Raji (cell line): ENCODE data around the gene SSH2.

Experiments
- POLR2A ChIP-seq: IDR thresholded peaks from 2 replicates; pipeline ENCODE4 v1.6.1; 2011; ENCODE audit warnings: low read depth, low read length, control low read depth; ENCODE audit not compliant: insufficient read depth

SSH2 gene

DNA sequence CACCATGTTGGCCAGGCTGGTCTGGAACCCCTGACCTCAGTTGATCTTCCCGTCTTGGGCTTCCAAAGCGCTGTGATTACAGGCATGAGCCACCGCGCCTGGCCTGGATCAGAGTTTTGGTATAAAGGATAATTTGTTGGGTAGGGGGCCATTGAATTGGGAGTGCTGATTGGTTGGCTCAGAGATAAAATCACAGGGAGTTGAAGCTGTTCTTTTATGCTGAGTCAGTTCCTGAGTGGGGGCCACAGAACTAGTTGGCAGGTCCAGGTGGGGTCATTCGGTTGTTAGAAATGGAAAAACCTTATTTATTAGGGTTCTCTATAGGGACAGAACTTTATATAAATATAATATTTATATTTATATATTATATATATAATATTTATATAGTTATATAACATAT is 147.1 kb downstream of the SSH2 start:
- TF ChIP-seq POLR2A: no peak

- TF ChIP-seq POLR2A: no peak
Observed at GRCh38 chr17:29778956-29779811, 150.8 kb downstream of the SSH2 start.

DNA sequence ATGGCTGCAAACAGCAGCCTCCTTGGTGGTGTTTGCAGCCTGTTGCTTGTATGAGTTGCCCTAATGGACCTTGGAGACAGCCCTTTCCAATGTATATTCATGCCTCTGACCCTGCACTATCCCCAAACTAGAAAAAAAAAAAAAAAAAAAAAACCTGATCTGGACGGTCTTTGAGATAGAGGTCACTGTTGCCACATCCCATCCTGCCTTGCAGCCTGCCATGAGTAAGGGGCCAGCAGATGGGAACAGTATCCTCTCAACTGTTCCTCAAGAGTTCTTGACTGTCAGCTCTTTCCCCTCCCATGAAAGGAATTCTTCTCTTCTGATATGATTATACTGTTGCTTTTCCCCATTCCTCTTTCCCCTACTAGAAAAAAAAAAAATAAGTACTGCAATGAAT is 152.4 kb downstream of the SSH2 start:
- TF ChIP-seq POLR2A: no peak

- no peak for TF ChIP-seq POLR2A
Observed at GRCh38 chr17:29776026-29776425, 154.0 kb downstream of the SSH2 start.

- no peak for TF ChIP-seq POLR2A
Observed at GRCh38 chr17:29772981-29773380, 157.0 kb downstream of the SSH2 start.

- no peak for TF ChIP-seq POLR2A
Observed at GRCh38 chr17:29771546-29771945, 158.5 kb downstream of the SSH2 start.

- no peak for TF ChIP-seq POLR2A
Observed at GRCh38 chr17:29769225-29769624, 160.8 kb downstream of the SSH2 start.

DNA sequence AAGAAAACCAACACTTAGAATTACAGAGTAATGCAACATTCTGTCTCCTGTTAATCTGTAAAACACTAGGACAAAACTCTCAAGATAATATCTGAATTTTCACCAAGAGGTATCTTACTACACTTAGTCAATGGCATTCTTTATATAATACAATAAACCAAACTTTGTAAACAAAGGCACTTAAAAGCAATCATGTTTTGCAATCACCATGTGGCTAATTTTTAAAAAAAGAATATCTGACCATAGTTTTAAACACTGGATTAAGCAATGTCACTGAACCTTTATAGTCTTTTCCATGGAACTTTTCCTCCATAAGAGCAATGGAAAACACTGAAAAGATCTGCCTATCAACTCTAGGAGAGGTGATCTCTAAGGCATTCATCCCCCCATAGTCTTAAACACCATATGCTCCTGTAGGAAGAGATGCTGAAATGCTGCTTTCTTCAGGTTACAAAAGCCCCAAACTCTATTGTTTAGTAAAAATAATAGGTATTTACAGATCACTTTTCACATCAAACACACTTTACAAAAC is 163.2 kb downstream of the SSH2 start:
- no peak for TF ChIP-seq POLR2A

DNA sequence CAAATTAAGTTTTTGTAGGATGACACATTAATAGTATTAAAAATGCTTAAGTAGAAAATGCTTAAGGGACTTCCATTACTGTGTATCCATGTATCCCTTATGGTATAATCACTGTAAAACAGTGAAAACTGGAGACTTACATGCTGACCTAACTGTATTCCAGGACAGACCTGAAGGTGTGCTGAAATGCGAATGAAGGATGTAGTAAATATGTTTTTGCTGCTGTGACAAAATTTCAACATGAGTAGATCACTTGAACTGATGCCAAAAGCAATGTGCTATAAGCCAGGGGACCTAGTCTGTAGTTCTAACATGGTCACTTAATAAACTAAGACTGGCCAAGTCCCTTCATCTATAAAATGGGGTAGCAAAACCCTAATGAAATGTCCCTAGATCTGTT is 165.3 kb downstream of the SSH2 start:
- no peak for TF ChIP-seq POLR2A

GRCh38 chr17:29764217-29764616 is 165.8 kb downstream of the SSH2 start:
- no peak for TF ChIP-seq POLR2A

- TF ChIP-seq POLR2A: no peak
Observed at GRCh38 chr17:29763273-29763672, 166.8 kb downstream of the SSH2 start.

GRCh38 chr17:29761040-29761761 is 168.8 kb downstream of the SSH2 start:
- peak; percentile 86 for TF ChIP-seq POLR2A

GRCh38 chr17:29760279-29761039 is 169.6 kb downstream of the SSH2 start:
- TF ChIP-seq POLR2A: peak; percentile 44; the same call in 1 of the 2 replicates

- TF ChIP-seq POLR2A: no peak
Observed at GRCh38 chr17:29758255-29758654, 171.8 kb downstream of the SSH2 start.

DNA sequence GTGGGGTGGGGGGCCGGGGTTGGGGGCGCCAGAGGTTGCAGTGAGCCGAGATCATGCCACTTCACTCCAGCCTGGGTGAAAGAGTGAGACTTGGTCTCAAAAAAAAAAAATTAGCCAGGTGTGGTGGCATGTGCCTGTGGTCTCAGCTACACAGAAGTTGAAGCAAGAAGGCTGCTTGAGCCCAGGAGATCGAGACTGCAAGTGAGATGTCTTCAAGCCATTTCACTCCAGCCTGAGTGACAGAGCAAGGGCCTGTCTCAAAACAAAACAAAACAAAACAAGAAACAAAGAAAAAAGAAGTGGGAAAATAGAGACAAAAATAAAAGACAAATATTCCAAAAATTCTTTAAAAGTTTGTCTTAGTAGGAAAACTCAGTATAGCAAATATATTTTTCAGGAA is 172.2 kb downstream of the SSH2 start:
- TF ChIP-seq POLR2A: no peak
